Fibroblast of lung (primary cell): ENCODE measurements around the gene NHS. TPM values are rescaled to one million over a fixed set of nuclear protein-coding genes. Genes with fewer than 3 reads are reported as not detected.
"Not testable (repeated sequence)": the region's sequence is repeated elsewhere in the genome, so short reads cannot be mapped to it uniquely, and the experiment has no call there.

ENCODE experiments used
- DNase-seq, 2 donors: peaks; one replicate each; pipeline versions ENCODE4 v3.0.0 to v3.0.0-alpha.2; 2010; ENCODE audit warnings: low read depth in 2 of 2
- H2AFZ ChIP-seq: 2 replicates; pipeline ENCODE4 v1.5.1; 2012; ENCODE audit warnings: low read length, control low read depth, inconsistent platforms
- H3K27ac ChIP-seq: 2 replicates; pipeline ENCODE4 v1.5.1; 2011; ENCODE audit warnings: low read length, control low read depth; ENCODE audit not compliant: insufficient read depth
- H3K27me3 ChIP-seq: 2 replicates; pipeline ENCODE4 v1.5.1; 2011; ENCODE audit warnings: mild to moderate bottlenecking, low read length; ENCODE audit not compliant: control insufficient read depth, insufficient read depth
- H3K36me3 ChIP-seq: 2 replicates; pipeline ENCODE4 v1.5.1; 2011; ENCODE audit warnings: low read length; ENCODE audit not compliant: control insufficient read depth, insufficient read depth
- H3K4me1 ChIP-seq: 2 replicates; pipeline ENCODE4 v1.5.1; 2011; ENCODE audit warnings: low read length; ENCODE audit not compliant: control insufficient read depth, insufficient read depth; ENCODE audit errors: extremely low read depth
- H3K4me2 ChIP-seq: 2 replicates; pipeline ENCODE4 v1.5.1; 2011; ENCODE audit warnings: low read length, control low read depth; ENCODE audit not compliant: insufficient read depth; ENCODE audit errors: extremely low read depth
- H3K4me3 ChIP-seq, 4 experiments: fragments of 200-600 bp in 1 of 4; sonication (generic) in 1 of 4; replicated peaks in 1 of 4; 2 replicates each; pipeline ENCODE4 v1.5.1; 2011 to 2016; ENCODE audit warnings: low read length in 4 of 4, low read depth in 3 of 4, mild to moderate bottlenecking in 3 of 4, control low read depth in 2 of 4, inconsistent platforms in 1 of 4, mixed read lengths in 1 of 4; ENCODE audit not compliant: insufficient read depth in 1 of 4; ENCODE audit errors: control extremely low read depth in 1 of 4
- H3K79me2 ChIP-seq: 2 replicates; pipeline ENCODE4 v1.5.1; 2012; ENCODE audit warnings: mild to moderate bottlenecking, low read length, inconsistent platforms; ENCODE audit not compliant: control insufficient read depth, insufficient read depth
- H3K9ac ChIP-seq: 2 replicates; pipeline ENCODE4 v1.5.1; 2011; ENCODE audit warnings: mild to moderate bottlenecking, low read length, control low read depth; ENCODE audit not compliant: insufficient read depth
- H3K9me3 ChIP-seq: 2 replicates; pipeline ENCODE4 v1.5.1; 2012; ENCODE audit warnings: low read depth, low read length; ENCODE audit not compliant: control insufficient read depth, insufficient read depth
- H4K20me1 ChIP-seq: 2 replicates; pipeline ENCODE4 v1.5.1; 2011; ENCODE audit warnings: low read length; ENCODE audit not compliant: control insufficient read depth, insufficient read depth; ENCODE audit errors: extremely low read depth
- EZH2 ChIP-seq: IDR thresholded peaks from 2 replicates; pipeline ENCODE4 v1.5.1; 2012; ENCODE audit warnings: low read length, control low read depth, mild to moderate bottlenecking; ENCODE audit errors: missing control alignments
- polyA plus RNA-seq, 2 donors: library from polyadenylated mRNA; depleted of rRNA in 1 of 2; stranded (reverse) in 1 of 2; unstranded in 1 of 2; fragments of >200 nt; gene quantifications; 2 replicates each; pipeline ENCODE4 v1.2.1, GENCODE V29; 2011 to 2012; ENCODE audit warnings: missing spikeins in 1 of 2
- total RNA-seq: library from RNA; depleted of rRNA; stranded (reverse); fragments of >200 nt; gene quantifications from 2 replicates; pipeline ENCODE4 v1.2.1, GENCODE V29; 2014
- TF ChIP-seq, protein P1 (sequence below), 2 donors: IDR thresholded peaks in 1 of 2; conservative IDR thresholded peaks in 1 of 2; 1 replicate in 1 of 2; 2 replicates in 1 of 2; pipeline ENCODE4 v1.5.1; 2011 to 2012; ENCODE audit warnings: low read length in 2 of 2, control low read depth in 1 of 2, inconsistent platforms in 1 of 2, low read depth in 1 of 2, mild to moderate bottlenecking in 1 of 2

The NHS gene
- total and polyA plus RNA-seq, 2 donors (not counting 1 experiment from before 2014, with no cell fraction given), result 1.4 to 3.8 TPM

- Histone ChIP-seq H3K4me1 (peaks cover 2% of the 10 kb centered on the region), H4K20me1 (no peaks in the 10 kb centered on the region), H3K9ac (no peak overlapping the region), H2AFZ (no peak overlapping the region), H3K4me2 (no peak overlapping the region), H3K4me3 (no peak overlapping the region), H3K36me3 (no peaks in the 10 kb centered on the region), H3K9me3 (no peaks in the 10 kb centered on the region), H3K79me2 (no peaks in the 10 kb centered on the region), H3K27ac (no peak overlapping the region), H3K27me3 (no peaks in the 10 kb centered on the region)
- TF ChIP-seq, protein P1, sequence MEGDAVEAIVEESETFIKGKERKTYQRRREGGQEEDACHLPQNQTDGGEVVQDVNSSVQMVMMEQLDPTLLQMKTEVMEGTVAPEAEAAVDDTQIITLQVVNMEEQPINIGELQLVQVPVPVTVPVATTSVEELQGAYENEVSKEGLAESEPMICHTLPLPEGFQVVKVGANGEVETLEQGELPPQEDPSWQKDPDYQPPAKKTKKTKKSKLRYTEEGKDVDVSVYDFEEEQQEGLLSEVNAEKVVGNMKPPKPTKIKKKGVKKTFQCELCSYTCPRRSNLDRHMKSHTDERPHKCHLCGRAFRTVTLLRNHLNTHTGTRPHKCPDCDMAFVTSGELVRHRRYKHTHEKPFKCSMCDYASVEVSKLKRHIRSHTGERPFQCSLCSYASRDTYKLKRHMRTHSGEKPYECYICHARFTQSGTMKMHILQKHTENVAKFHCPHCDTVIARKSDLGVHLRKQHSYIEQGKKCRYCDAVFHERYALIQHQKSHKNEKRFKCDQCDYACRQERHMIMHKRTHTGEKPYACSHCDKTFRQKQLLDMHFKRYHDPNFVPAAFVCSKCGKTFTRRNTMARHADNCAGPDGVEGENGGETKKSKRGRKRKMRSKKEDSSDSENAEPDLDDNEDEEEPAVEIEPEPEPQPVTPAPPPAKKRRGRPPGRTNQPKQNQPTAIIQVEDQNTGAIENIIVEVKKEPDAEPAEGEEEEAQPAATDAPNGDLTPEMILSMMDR (conservative IDR thresholded peaks at IDR 0.05 in 1 of 2, IDR thresholded peaks at IDR 0.05 in 1 of 2; ENCODE audit: low read depth in 1 of 2, low read length in 2 of 2), result no peak
- no peak for TF ChIP-seq EZH2
- DNase-seq, result no peak
Observed at GRCh38 chrX:17567821-17568220, 192.8 kb downstream of the NHS start.

DNA sequence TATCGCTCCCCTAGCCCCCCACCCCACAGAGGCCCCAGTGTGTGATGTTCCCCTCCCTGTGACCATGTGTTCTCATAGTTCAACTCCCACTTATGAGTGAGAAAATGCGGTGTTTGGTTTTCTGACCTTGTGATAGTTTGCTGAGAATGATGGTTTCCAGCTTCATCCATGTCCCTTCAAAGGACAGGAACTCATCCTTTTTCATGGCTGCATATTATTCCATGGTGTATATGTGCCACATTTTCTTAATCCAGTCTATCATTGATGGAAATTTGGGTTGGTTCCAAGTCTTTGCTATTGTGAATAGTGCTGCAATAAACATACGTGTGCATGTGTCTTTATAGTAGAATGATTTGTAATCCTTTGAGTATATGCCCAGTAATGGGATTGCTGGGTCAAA is 193.8 kb downstream of the NHS start:
- H3K9me3 ChIP-seq, DNase-seq, H3K4me1 ChIP-seq, H2AFZ ChIP-seq, H3K9ac ChIP-seq, H3K4me2 ChIP-seq, H3K4me3 ChIP-seq, H3K27ac ChIP-seq, H3K36me3 ChIP-seq, H3K27me3 ChIP-seq, H3K79me2 ChIP-seq, H4K20me1 ChIP-seq: not testable (repeated sequence)

GRCh38 chrX:17579026-17579425 is 204.0 kb downstream of the NHS start:
- Histone ChIP-seq H3K4me1 (peaks cover 6% of the 10 kb centered on the region), H2AFZ (no peak overlapping the region), H3K27me3 (no peaks in the 10 kb centered on the region), H3K9ac (no peak overlapping the region), H3K36me3 (no peaks in the 10 kb centered on the region), H3K79me2 (no peaks in the 10 kb centered on the region), H3K4me3 (no peak overlapping the region), H3K9me3 (no peaks in the 10 kb centered on the region), H3K27ac (no peak overlapping the region), H4K20me1 (no peaks in the 10 kb centered on the region), H3K4me2 (no peak overlapping the region)
- peak in 1 of 2 donors; percentile 61 for DNase-seq
- TF ChIP-seq, protein P1 (conservative IDR thresholded peaks at IDR 0.05 in 1 of 2, IDR thresholded peaks at IDR 0.05 in 1 of 2; ENCODE audit: low read depth in 1 of 2, low read length in 2 of 2), result no peak
- TF ChIP-seq EZH2, result no peak
